GM12878 (cell line): ENCODE data around the gene TMEM256. TPM values are rescaled to one million over a fixed set of nuclear protein-coding genes. Genes with fewer than 3 reads are reported as not detected.

Source experiments
- ATAC-seq: fragments of 200-7000 bp; cut with Tn5 transposase; 3 replicates; pipeline ENCODE4 v1.9.1; 2020; ENCODE audit warnings: mild to moderate bottlenecking, moderate library complexity
- BruUV-seq: library from RNA; stranded (reverse); fragments of 400-500 nt; replicated peaks from 2 replicates; lab custom pipeline; 2021; lab: Mats Ljungman, UMichigan
- CTCF ChIA-PET: fragments of 300-600 bp; sonication (Branson Sonifier 250); formaldehyde crosslinking; extraction: SDS; loops from one replicate; lab custom pipeline; 2021; ENCODE audit warnings: inconsistent platforms; lab: Yijun Ruan, JAX
- POLR2A ChIA-PET: fragments of 350-600 bp; formaldehyde crosslinking; extraction: SDS; loops from one replicate; lab custom pipeline; 2021; ENCODE audit warnings: inconsistent platforms; lab: Charles Lee
- RAD21 ChIA-PET: fragments of 300-600 bp; sonication (Branson Sonifier 250); formaldehyde crosslinking; loops from one replicate; lab custom pipeline; 2023; ENCODE audit warnings: antibody characterized with exemption; ENCODE audit not compliant: unreplicated experiment; lab: Charles Lee
- SMC1A ChIA-PET: fragments of 300-600 bp; sonication (Branson Sonifier 250); formaldehyde crosslinking; loops from one replicate; lab custom pipeline; 2023; ENCODE audit not compliant: unreplicated experiment, uncharacterized antibody; lab: Charles Lee
- DNase-seq: peaks from one replicate; pipeline ENCODE4 v3.0.0-alpha.2; 2011; ENCODE audit warnings: low read depth, low spot score
- FAIRE-seq: peaks from 3 replicates; lab custom pipeline; 2011; peaks lifted over from hg19 to GRCh38; lab: Jason Lieb, UNC
- H2AFZ ChIP-seq: 2 replicates; pipeline ENCODE4 v1.6.0; 2011; ENCODE audit warnings: low read depth, low read length, control low read depth; ENCODE audit not compliant: control insufficient read depth
- H3K27ac ChIP-seq: 2 replicates; pipeline ENCODE4 v1.5.1; 2011; ENCODE audit warnings: control low read depth; ENCODE audit not compliant: control insufficient read depth, insufficient read depth
- H3K27me3 ChIP-seq, 2 experiments: replicated peaks in 1 of 2; 2 replicates each; pipeline versions ENCODE4 v1.6.0 to v1.6.1; 2011; ENCODE audit warnings: low read length in 1 of 2; ENCODE audit not compliant: control insufficient read depth in 2 of 2, insufficient read depth in 2 of 2
- H3K36me3 ChIP-seq, 2 experiments: 2 replicates each; pipeline ENCODE4 v1.5.1; 2011; ENCODE audit warnings: low read length in 1 of 2; ENCODE audit not compliant: control insufficient read depth in 2 of 2, insufficient read depth in 2 of 2
- H3K4me1 ChIP-seq: 2 replicates; pipeline ENCODE4 v1.6.1; 2011; ENCODE audit warnings: mild to moderate bottlenecking, low read length, moderate library complexity, mixed read lengths; ENCODE audit not compliant: control insufficient read depth, insufficient read depth
- H3K4me2 ChIP-seq: 2 replicates; pipeline ENCODE4 v1.6.0; 2011; ENCODE audit warnings: control low read depth; ENCODE audit not compliant: control insufficient read depth, insufficient read depth
- H3K4me3 ChIP-seq: fragments of 200-600 bp; sonication (generic); 2 replicates; pipeline ENCODE4 v1.5.1; 2016
- H3K79me2 ChIP-seq: 2 replicates; pipeline ENCODE4 v1.6.0; 2011; ENCODE audit warnings: low read length; ENCODE audit not compliant: control insufficient read depth, insufficient read depth
- H3K9ac ChIP-seq: 2 replicates; pipeline ENCODE4 v1.8.0; 2011; ENCODE audit warnings: low read length, control low read depth, mixed read lengths; ENCODE audit not compliant: control insufficient read depth, insufficient read depth
- H3K9me3 ChIP-seq: replicated peaks from 3 replicates; pipeline ENCODE4 v1.5.1; 2011; ENCODE audit warnings: mild to moderate bottlenecking, low read length; ENCODE audit not compliant: control insufficient read depth, insufficient read depth
- H4K20me1 ChIP-seq: 2 replicates; pipeline ENCODE4 v1.6.0; 2011; ENCODE audit not compliant: control insufficient read depth, insufficient read depth
- ASH2L ChIP-seq: fragments of 300-600, 200-600 bp; sonication (generic); IDR thresholded peaks from 2 replicates; pipeline ENCODE4 v1.6.1; 2017; ENCODE audit warnings: low read depth, mild to moderate bottlenecking, borderline replicate concordance
- CBX3 ChIP-seq: fragments of 200-600 bp; sonication (generic); IDR thresholded peaks from 2 replicates; pipeline ENCODE4 v1.6.1; 2016; ENCODE audit warnings: low read depth, borderline replicate concordance
- CTCF ChIP-seq, 3 experiments: IDR thresholded peaks in 2 of 3; conservative IDR thresholded peaks in 1 of 3; 2 replicates each; pipeline ENCODE4 v1.5.1; 2011; ENCODE audit warnings: low read depth in 3 of 3, low read length in 3 of 3, mild to moderate bottlenecking in 3 of 3, control low read depth in 2 of 3, moderate library complexity in 2 of 3, inconsistent platforms in 1 of 3, mixed read lengths in 1 of 3; ENCODE audit not compliant: control insufficient read depth in 2 of 3, insufficient read depth in 1 of 3; ENCODE audit errors: extremely low read depth in 1 of 3
- E2F8 ChIP-seq: fragments of 450-650 bp; IDR thresholded peaks from 2 replicates; pipeline ENCODE4 v1.6.1; 2018; ENCODE audit warnings: mild to moderate bottlenecking, low read depth, moderate library complexity; ENCODE audit not compliant: partially characterized antibody
- LARP7 ChIP-seq: fragments of 450-650 bp; IDR thresholded peaks from 2 replicates; pipeline ENCODE4 v1.6.1; 2017; ENCODE audit warnings: mild to moderate bottlenecking
- NBN ChIP-seq: fragments of 450-650 bp; IDR thresholded peaks from 2 replicates; pipeline ENCODE4 v1.6.1; 2016
- NFIC ChIP-seq: IDR thresholded peaks from 2 replicates; pipeline ENCODE4 v1.6.1; 2012; ENCODE audit warnings: low read depth, mild to moderate bottlenecking, inconsistent platforms, low read length, moderate library complexity
- NR2F1 ChIP-seq: fragments of 450-650 bp; conservative IDR thresholded peaks from 2 replicates; pipeline ENCODE4 v1.6.1; 2017; ENCODE audit warnings: mild to moderate bottlenecking
- SMAD5 ChIP-seq: IDR thresholded peaks from 2 replicates; pipeline ENCODE4 v1.6.1; 2016; ENCODE audit warnings: antibody characterized with exemption, low read depth
- WGBS: methylation state at CpG from one replicate; pipeline ENCODE4 v1.1.6; 2016; ENCODE audit warnings: low lambda C conversion rate; ENCODE audit not compliant: insufficient replicate concordance, insufficient coverage; ENCODE audit errors: missing lambda C conversion rate; 5-methylcytosine and 5-hydroxymethylcytosine counted together
- in situ Hi-C: fragments of 300-500 bp; cut with MboI; formaldehyde crosslinking; loops from 9 replicates; pipeline ENCODE4 v1.14.3; 2018; ENCODE audit warnings: mixed read lengths
- intact Hi-C: fragments of 100-400 bp; cut with micrococcal nuclease; formaldehyde crosslinking; loops from one replicate; pipeline ENCODE4 v1.14.2; 2022; ENCODE audit not compliant: unreplicated experiment
- polyA plus RNA-seq, 11 experiments: library from polyadenylated mRNA; depleted of rRNA in 4 of 11; unstranded in 6 of 11; stranded (reverse) in 5 of 11; fragments of >200 nt; fragmentation: Nextera tagmentation in 4 of 11; fragmentation: Illumina TruSeq in 1 of 11; extraction: Ambion mirVana in 4 of 11; extraction: Trizol in 1 of 11; gene quantifications; 1 replicate in 1 of 11; 2 replicates in 10 of 11; pipeline versions ENCODE4 v1.2.1 to v1.2.3, GENCODE V29; 2011 to 2016; ENCODE audit warnings: inconsistent platforms in 2 of 11, missing spikeins in 2 of 11, low read depth in 1 of 11
- total RNA-seq, 4 experiments: library from RNA; depleted of rRNA in 3 of 4; stranded (reverse); fragments of >200 nt in 3 of 4; fragmentation: Illumina TruSeq in 1 of 4; extraction: Trizol in 1 of 4; gene quantifications; 2 replicates each; pipeline versions ENCODE4 v1.2.1 to v1.2.3, GENCODE V29; 2013 to 2021

The TMEM256 gene
- total and polyA plus RNA-seq, 10 of the 15 experiments (the other 5 are each of a cell fraction or from before 2014, with no cell fraction given) = 57.3 to 342 (median 95.7) TPM

GRCh38 chr17:7416323-7416722 is 12.4 kb upstream of the TMEM256 start:
- no peak overlapping the region for H3K9ac ChIP-seq
- H4K20me1 ChIP-seq = no peaks in the 10 kb centered on the region
- FAIRE-seq = no peak
- H3K4me3 ChIP-seq = no peak overlapping the region
- no peak overlapping the region for H2AFZ ChIP-seq
- SMC1A ChIA-PET = no interaction called here
- no peaks in the 10 kb centered on the region for H3K9me3 ChIP-seq
- no peak for DNase-seq
- H3K36me3 ChIP-seq = no peaks in the 10 kb centered on the region
- intact Hi-C loops = no loop called here
- H3K4me1 ChIP-seq = no peaks in the 10 kb centered on the region
- CTCF ChIA-PET = no interaction called here
- no peak for ATAC-seq
- BruUV-seq = no TSS peak
- no peak overlapping the region for H3K4me2 ChIP-seq
- in situ Hi-C loops = no loop called here
- H3K27me3 ChIP-seq = no peaks in the 10 kb centered on the region; a peak in 2 of 4 replicates
- WGBS = 26% methylated on average over 6 of the region's 6 CpGs
- RAD21 ChIA-PET = interaction anchor here (0.6 kb wide), 1 partner anchor 57 kb away, joined by 3 read pairs; no protein-coding TSS in a partner anchor
- TF ChIP-seq NFIC (no peak), CTCF (IDR thresholded peaks at IDR 0.05 in 2 of 3, conservative IDR thresholded peaks at IDR 0.05 in 1 of 3; ENCODE audit: control insufficient read depth in 2 of 3, extremely low read depth in 1 of 3, insufficient read depth in 1 of 3, low read depth in 3 of 3, low read length in 3 of 3) (peak in 1 of 3 experiments; percentile 18; a peak in 2 of 6 replicates)
- TF ChIP-seq, all 136 proteins: peak for 1
- no peak overlapping the region for H3K27ac ChIP-seq
- no peaks in the 10 kb centered on the region for H3K79me2 ChIP-seq
- POLR2A ChIA-PET = no interaction called here

- BruUV-seq = no TSS peak
- CTCF ChIA-PET = no interaction called here
- RAD21 ChIA-PET = no interaction called here
- Histone ChIP-seq H2AFZ (no peak overlapping the region), H3K4me2 (no peak overlapping the region), H3K27ac (no peak overlapping the region), H4K20me1 (no peaks in the 10 kb centered on the region), H3K9me3 (no peaks in the 10 kb centered on the region), H3K9ac (no peak overlapping the region), H3K4me1 (no peaks in the 10 kb centered on the region), H3K4me3 (no peak overlapping the region), H3K79me2 (no peaks in the 10 kb centered on the region), H3K36me3 (no peaks in the 10 kb centered on the region), H3K27me3 (no peaks in the 10 kb centered on the region; a peak in 2 of 4 replicates)
- SMC1A ChIA-PET = no interaction called here
- FAIRE-seq (no peak), ATAC-seq (no peak), DNase-seq (no peak)
- intact Hi-C loops = no loop called here
- POLR2A ChIA-PET = no interaction called here
- in situ Hi-C loops = no loop called here
- WGBS = 41% methylated on average over 22 of the region's 23 CpGs
- TF ChIP-seq CBX3 (no peak), NBN (no peak), LARP7 (no peak), NR2F1 (no peak), E2F8 (no peak), ASH2L (no peak), SMAD5 (no peak)
Observed at GRCh38 chr17:7415784-7416183, 11.9 kb upstream of the TMEM256 start.
